ENCODE measurements around the gene CEP350. TPM values are rescaled to one million over a fixed set of nuclear protein-coding genes. Genes with fewer than 3 reads are reported as not detected.

The CEP350 gene
- total and polyA plus RNA-seq, 2 of the 4 experiments (the other 2 are of a cell fraction) = 5.0 to 36.4 TPM

DNA sequence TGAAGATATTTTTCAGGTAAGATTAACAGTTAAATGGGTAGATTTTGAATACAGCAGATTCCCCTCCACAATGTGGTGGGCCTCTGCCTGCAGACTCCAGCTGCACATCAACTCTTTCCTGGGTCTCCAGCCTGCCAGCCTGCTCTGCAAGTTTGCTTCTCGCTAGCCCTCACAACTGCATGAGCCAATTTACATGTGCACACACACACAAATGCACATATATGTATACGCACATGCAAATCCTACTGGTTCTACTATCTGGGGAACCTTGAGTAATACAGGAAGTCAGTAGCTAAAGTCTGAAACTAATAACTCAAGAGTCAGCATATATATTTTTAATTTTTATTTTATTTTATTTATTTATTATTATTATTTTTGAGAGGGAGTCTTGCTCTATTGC lies 165.2 kb downstream of the CEP350 start:
- Histone ChIP-seq H2BK20ac (ENCODE audit: low read depth, low read length) (peak overlapping the region; percentile 34; the same call in 1 of the 2 replicates), H2BK120ac (ENCODE audit: low read depth, low read length) (peak overlapping the region; percentile 10; the same call in 1 of the 2 replicates), H3K27ac (ENCODE audit: insufficient read depth, low read length) (no peak overlapping the region), H4K8ac (ENCODE audit: low read depth in 2 of 2, low read length in 2 of 2) (no peak overlapping the region), H3K9me3 (ENCODE audit: control insufficient read depth, insufficient read depth, low read length) (no peaks in the 10 kb centered on the region), H4K91ac (ENCODE audit: insufficient read depth, low read depth, low read length) (no peak overlapping the region), H3K14ac (replicated peaks; ENCODE audit: low read depth, low read length) (0 out of 2 replicates have a peak overlapping the region, but pooled peaks have one; percentile 34), H3K4me1 (ENCODE audit: control insufficient read depth, insufficient read depth, low read length) (peaks cover 25% of the 10 kb centered on the region), H2BK5ac (ENCODE audit: low read depth, low read length, poor library complexity, severe bottlenecking) (no peak overlapping the region), H3K9ac (ENCODE audit: low read depth, low read length) (no peak overlapping the region), H3K9me1 (ENCODE audit: insufficient read depth, low read length) (peaks cover 20% of the 10 kb centered on the region), H3K27me3 (ENCODE audit: control insufficient read depth, insufficient read depth, low read length) (no peaks in the 10 kb centered on the region), H3K4me3 (ENCODE audit: insufficient read depth, low read depth, low read length) (no peak overlapping the region), H3K36me3 (ENCODE audit: control insufficient read depth, insufficient read depth, low read length) (no peaks in the 10 kb centered on the region), H2AFZ (replicated peaks; ENCODE audit: low read length, poor library complexity) (no peak overlapping the region), H3K23ac (ENCODE audit: low read depth, low read length) (no peak overlapping the region), H4K5ac (ENCODE audit: low read depth, low read length) (no peak overlapping the region; the same call in 1 of the 2 replicates), H3K79me1 (ENCODE audit: low read depth in 1 of 2, low read length in 2 of 2) (peaks cover 0 to 12% of the 10 kb centered on the region in 2 experiments), H4K20me1 (ENCODE audit: insufficient read depth, low read length) (no peaks in the 10 kb centered on the region), H2BK15ac (ENCODE audit: low read depth, low read length) (no peak overlapping the region), H2AK9ac (replicated peaks; ENCODE audit: low read depth, low read length, poor library complexity) (no peak overlapping the region), H3K56ac (ENCODE audit: extremely low read depth, insufficient read depth, low read length) (no peak overlapping the region), H3K4ac (ENCODE audit: low read depth, low read length) (no peak overlapping the region; the same call in 1 of the 2 replicates), H3K4me2 (ENCODE audit: low read depth, low read length) (no peak overlapping the region), H2AK5ac (ENCODE audit: low read depth, low read length) (no peak overlapping the region), H3K18ac (ENCODE audit: low read depth, low read length) (0 out of 2 replicates have a peak overlapping the region, but pooled peaks have one; percentile 20)
- WGBS, 2 experiments (ENCODE audit: extremely low coverage in 2 of 2, insufficient read length in 1 of 2) = no CpG with 5 or more reads among the region's 2 CpGs
- DNase-seq (no peak), ATAC-seq (ENCODE audit: low read depth) (no peak)
- intact Hi-C loops (cut with micrococcal nuclease) = no loop called here
- dilution Hi-C loops (cut with HindIII; ENCODE audit: low sequenced_read_pairs, unreplicated experiment) = no loop called here
- ChIA-PET CTCF (no interaction called here), POLR2A (ENCODE audit: unreplicated experiment) (no interaction called here)
- no peak for TF ChIP-seq POLR2A (IDR thresholded peaks at IDR 0.05; ENCODE audit: low read depth, low read length)
- no peak for TF ChIP-seq BHLHE40 (IDR thresholded peaks at IDR 0.05; ENCODE audit: low read depth, low read length)
- TF ChIP-seq, protein P1, sequence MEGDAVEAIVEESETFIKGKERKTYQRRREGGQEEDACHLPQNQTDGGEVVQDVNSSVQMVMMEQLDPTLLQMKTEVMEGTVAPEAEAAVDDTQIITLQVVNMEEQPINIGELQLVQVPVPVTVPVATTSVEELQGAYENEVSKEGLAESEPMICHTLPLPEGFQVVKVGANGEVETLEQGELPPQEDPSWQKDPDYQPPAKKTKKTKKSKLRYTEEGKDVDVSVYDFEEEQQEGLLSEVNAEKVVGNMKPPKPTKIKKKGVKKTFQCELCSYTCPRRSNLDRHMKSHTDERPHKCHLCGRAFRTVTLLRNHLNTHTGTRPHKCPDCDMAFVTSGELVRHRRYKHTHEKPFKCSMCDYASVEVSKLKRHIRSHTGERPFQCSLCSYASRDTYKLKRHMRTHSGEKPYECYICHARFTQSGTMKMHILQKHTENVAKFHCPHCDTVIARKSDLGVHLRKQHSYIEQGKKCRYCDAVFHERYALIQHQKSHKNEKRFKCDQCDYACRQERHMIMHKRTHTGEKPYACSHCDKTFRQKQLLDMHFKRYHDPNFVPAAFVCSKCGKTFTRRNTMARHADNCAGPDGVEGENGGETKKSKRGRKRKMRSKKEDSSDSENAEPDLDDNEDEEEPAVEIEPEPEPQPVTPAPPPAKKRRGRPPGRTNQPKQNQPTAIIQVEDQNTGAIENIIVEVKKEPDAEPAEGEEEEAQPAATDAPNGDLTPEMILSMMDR (conservative IDR thresholded peaks at IDR 0.05; ENCODE audit: low read depth, low read length) = no peak
- no peak for TF ChIP-seq MXI1 (IDR thresholded peaks at IDR 0.05; ENCODE audit: borderline replicate concordance, low read depth, low read length)
- TF ChIP-seq RCOR1 (IDR thresholded peaks at IDR 0.05; ENCODE audit: insufficient replicate concordance, low read length) = no peak
- TF ChIP-seq CHD1 (IDR thresholded peaks at IDR 0.05; ENCODE audit: low read depth, low read length) = no peak
- no peak for TF ChIP-seq RAD21 (IDR thresholded peaks at IDR 0.05; ENCODE audit: low read length)
- TF ChIP-seq SMC3 (IDR thresholded peaks at IDR 0.05; ENCODE audit: low read depth, low read length) = no peak
- no TSS peak for BruUV-seq (replicated peaks)
- in situ Hi-C loops (cut with MboI; ENCODE audit: low sequenced_read_pairs) = no loop called here
